DMS 273 treated with DMSO at 0.1 percent for 48 hours (cell line): Measurements from ENCODE around the gene CES1.
"Not testable (repeated sequence)": the region's sequence is repeated elsewhere in the genome, so short reads cannot be mapped to it uniquely, and the experiment has no call there.

Experiments
- DNase-seq: peaks from one replicate; lab custom pipeline; 2025; lab: John Stamatoyannopoulos, UW

Gene CES1

GRCh38 chr16:55791512-55791911, 41.4 kb downstream of the CES1 start:
- not testable (repeated sequence) for DNase-seq

DNA sequence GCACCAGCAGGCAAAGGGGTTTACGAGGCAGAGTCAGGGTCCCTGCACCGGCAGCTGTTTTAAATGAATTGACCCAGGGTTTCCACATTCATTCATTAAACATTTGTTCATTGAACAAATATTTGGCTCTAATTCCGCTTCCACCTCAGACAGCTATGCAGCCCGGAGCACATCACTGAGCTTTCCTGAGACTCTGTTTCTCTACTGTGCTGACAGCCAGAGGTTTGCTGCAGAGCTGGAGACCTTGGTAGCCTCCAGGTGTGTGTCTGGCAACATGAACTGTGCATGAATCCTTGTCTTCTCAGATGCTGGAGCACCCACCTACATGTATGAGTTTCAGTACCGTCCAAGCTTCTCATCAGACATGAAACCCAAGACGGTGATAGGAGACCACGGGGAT, 42.7 kb downstream of the CES1 start:
- not testable (repeated sequence) for DNase-seq

- not testable (repeated sequence) for DNase-seq
These were observed 50.2 kb downstream of the CES1 start for GRCh38 chr16:55782793-55783091.

DNA sequence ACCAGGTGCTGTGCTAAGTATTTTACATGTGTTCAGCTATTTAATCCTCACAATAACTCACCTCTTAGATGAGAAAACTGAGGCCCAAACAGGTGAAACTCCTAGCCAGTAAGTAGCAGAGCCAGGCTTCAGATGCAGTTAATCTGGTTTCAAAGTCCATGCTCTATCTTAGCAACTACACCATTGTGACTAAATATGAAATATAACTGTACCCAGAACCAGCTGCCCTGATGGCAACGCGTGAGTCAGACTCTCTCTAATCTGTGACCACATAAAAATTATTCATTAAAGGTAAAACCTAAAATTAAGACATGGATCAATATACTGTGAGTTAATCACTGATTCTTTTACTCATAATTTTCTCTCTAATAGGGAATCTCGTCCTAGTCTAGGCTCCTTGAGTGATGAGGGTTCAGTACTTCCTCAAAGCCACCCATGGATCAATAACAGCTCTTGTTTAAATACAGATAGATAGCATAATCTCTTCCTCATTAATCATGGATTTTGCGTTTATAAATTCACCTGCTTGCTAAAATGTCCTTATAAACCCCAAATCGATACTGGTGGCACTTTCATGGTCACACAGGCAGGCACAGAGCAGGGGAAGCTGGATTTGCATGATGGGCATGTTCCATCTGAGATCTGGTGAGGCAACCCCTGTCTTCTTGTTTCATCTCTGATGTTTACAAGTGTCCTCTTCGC, 50.7 kb downstream of the CES1 start:
- DNase-seq, result not testable (repeated sequence)

- not testable (repeated sequence) for DNase-seq
These were observed 51.4 kb downstream of the CES1 start for GRCh38 chr16:55781456-55781855.

DNA sequence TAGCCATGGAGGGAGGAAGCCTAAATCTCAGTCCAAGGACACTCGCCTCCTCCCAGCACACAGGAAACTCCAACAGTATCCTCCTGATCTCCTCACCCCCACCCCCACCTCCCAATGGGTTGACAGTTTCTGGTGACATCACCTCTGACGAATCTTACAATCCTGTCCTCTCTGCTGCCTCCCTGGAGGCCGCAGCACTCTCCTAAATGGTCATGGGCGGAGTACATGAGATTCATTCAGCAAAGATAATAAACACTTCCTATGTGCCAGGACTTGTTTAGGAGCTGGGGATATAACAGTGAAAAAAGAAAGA, 52.8 kb downstream of the CES1 start:
- DNase-seq, result not testable (repeated sequence)

GRCh38 chr16:55779402-55780094, 53.3 kb downstream of the CES1 start:
- no peak for DNase-seq

- DNase-seq, result no peak
These were observed 54.1 kb downstream of the CES1 start for GRCh38 chr16:55778757-55779156.

DNA sequence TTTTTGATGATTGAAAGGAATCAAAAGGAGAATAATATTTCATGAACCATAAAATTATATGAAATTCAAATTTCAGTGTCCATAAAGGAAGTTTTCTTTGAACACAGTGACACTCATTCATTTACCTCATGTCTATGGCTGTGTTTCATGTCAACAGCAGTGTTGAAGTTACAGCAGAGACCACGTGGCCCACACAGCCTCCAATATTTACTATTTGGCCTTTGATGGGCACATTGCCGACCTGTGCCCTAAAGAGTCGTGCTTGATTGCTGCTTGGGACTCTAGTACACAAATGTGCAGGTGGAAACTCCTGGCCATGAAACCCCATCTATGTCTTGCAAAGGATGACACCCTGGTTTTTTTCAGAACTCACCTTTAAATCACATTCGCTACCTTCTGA, 57.0 kb downstream of the CES1 start:
- no peak for DNase-seq

DNA sequence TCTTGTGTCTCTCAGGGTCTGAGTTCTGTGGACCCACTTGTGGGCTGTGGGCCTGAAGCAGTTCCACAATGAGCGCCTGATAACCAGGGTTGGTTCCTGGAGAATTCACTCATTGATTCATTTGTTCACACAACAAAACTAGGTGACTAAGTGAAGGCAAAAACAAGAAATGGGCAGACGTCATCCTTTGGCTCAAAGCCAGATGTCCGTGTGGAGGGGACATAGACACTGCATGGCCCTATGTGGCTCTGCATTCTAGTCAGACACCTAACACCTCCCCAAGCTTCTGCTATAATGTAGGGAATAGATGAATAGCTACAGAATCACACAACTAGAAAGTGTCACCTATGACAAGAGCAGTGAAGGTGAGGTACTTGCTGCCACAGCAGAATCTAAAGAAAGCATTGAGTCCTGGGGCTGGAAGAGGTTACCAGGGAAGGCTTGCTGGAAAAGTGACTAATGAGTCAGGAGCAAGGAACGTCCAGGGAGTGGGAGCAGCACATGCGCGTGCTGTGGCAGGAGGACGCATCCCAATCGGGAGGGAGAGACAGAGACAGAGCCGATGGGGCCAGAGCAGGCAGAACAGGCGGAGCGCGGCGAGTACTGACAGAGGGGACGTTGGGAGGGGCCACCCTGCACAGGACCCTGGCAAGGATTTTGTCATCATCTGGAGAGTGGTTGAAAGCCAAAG, 58.9 kb downstream of the CES1 start:
- no peak for DNase-seq

GRCh38 chr16:55765161-55765560, 67.7 kb downstream of the CES1 start:
- no peak for DNase-seq

DNA sequence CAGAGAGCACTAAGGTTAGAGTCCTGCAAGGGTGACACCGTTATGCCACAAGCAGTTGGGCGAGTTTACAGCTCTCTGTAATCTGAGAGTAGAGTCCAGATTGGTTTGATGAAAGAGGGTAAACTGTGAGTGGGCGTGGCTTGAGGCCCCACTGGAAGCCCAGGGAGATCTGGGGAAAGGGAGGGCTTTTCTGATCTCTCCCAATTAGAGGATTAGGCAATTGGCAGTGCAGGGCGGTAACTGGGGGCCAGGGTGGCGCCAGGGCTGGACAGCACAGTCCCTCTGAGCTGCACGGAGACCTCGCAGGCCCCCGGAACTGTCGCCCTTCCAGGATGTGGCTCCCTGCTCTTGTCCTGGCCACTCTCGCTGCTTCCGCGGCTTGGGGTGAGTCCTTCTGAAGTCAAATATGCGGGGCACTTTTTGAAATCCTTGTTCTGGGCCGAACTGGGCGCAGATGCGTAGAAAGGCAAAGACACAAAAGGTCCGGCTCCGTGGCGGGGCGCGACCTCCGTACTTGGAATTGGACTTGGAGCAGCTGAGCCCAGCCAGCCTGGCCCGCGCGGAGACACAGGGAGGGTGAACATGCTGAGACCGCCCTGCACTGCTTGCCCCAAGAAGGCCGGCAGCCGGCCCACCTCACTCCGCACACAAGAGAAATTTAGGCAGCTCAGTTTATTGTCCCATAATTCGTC, 72.4 kb downstream of the CES1 start:
- DNase-seq, result no peak

DNA sequence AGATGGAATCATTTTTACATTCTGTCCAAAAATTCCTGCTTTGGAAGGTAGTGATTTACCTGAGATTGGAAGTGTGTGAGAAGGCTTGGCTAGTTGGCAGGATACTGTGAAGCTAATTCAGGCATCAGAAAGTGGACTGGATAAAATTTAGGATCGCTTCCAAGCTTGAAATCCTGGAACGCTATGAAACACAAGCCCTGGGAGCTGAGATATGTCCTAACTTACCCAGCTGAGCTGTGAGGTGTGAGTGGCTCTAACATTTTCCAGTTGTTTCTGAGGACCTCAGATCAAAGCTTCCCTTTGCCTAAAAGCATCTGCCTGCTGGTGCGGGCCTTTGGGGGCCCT, 73.0 kb downstream of the CES1 start:
- DNase-seq, result not testable (repeated sequence)

- not testable (repeated sequence) for DNase-seq
These were observed 75.0 kb downstream of the CES1 start for GRCh38 chr16:55757595-55758527.

DNA sequence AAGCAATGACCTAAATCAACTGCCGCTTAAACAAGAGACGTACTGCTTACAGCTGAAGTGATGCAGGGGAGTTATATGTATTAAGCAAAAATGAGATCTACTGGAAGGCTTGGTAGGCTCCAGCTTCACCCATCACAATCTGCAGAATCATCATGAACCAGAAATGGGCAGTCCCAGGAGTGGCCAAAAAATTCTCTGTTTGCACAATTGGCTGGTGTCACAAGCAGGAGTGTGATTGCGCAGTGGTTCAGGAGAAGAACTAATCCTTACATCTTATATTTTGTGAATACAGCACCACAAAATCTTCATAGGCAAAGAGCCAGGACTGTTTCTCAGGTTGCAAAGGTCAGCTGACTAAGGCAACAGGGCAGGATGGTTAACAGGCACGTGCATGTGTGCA, 75.9 kb downstream of the CES1 start:
- DNase-seq, result no peak

GRCh38 chr16:55754056-55754455, 78.8 kb downstream of the CES1 start:
- DNase-seq, result no peak

- not testable (repeated sequence) for DNase-seq
These were observed 79.7 kb downstream of the CES1 start for GRCh38 chr16:55753145-55753631.
